ENCODE data around the gene IGSF22. TPM values are rescaled to one million over a fixed set of nuclear protein-coding genes. Genes with fewer than 3 reads are reported as not detected.
A peak's percentile ranks its signal among the peaks of the same experiment; 100 is the strongest.

IGSF22 gene
- total RNA-seq, 1 experiment from 2014 or later: 0.52 TPM

- TF ChIP-seq, protein P1, sequence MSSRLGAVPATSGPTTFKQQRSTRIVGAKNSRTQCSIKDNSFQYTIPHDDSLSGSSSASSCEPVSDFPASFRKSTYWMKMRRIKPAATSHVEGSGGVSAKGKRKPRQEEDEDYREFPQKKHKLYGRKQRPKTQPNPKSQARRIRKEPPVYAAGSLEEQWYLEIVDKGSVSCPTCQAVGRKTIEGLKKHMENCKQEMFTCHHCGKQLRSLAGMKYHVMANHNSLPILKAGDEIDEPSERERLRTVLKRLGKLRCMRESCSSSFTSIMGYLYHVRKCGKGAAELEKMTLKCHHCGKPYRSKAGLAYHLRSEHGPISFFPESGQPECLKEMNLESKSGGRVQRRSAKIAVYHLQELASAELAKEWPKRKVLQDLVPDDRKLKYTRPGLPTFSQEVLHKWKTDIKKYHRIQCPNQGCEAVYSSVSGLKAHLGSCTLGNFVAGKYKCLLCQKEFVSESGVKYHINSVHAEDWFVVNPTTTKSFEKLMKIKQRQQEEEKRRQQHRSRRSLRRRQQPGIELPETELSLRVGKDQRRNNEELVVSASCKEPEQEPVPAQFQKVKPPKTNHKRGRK (CRISPR knock-in tag; IDR thresholded peaks at IDR 0.05; ENCODE audit: borderline replicate concordance): no peak
These were observed 22.9 kb upstream of the IGSF22 start (continued) for GRCh38 chr11:18748766-18749365.

- Mint-ChIP-seq H3K36me3 (no peaks in the 10 kb centered on the region), H3K4me3 (no peak overlapping the region), H3K4me1 (peaks cover 16% of the 10 kb centered on the region), H3K27ac (no peak overlapping the region), H3K9me3 (no peaks in the 10 kb centered on the region), H3K27me3 (ENCODE audit: low read depth) (no peaks in the 10 kb centered on the region)
- ChIA-PET POLR2A (interaction anchor here (0.5 kb wide), 1 partner anchor 28 kb away, joined by 4 read pairs; no protein-coding TSS in a partner anchor), CTCF (interaction anchor here (0.5 to 3.1 kb wide), 4 partner anchors 17 to 67 kb away, joined by 4 to 16 read pairs (median 9); no protein-coding TSS in a partner anchor)
- TF ChIP-seq FOXJ3 (CRISPR knock-in tag; IDR thresholded peaks at IDR 0.05; ENCODE audit: borderline replicate concordance) (no peak), ZNF219 (CRISPR knock-in tag; IDR thresholded peaks at IDR 0.05; ENCODE audit: borderline replicate concordance) (no peak), GRHL2 (CRISPR knock-in tag; IDR thresholded peaks at IDR 0.05; ENCODE audit: insufficient replicate concordance, severe bottlenecking) (no peak), ZNF263 (CRISPR knock-in tag; IDR thresholded peaks at IDR 0.05; ENCODE audit: low read depth) (no peak), GABPB1 (CRISPR knock-in tag; IDR thresholded peaks at IDR 0.05) (no peak), ELF4 (CRISPR knock-in tag; IDR thresholded peaks at IDR 0.05; ENCODE audit: low read depth) (no peak), NR2C2 (CRISPR knock-in tag; IDR thresholded peaks at IDR 0.05) (no peak)
- TF ChIP-seq, protein P2, sequence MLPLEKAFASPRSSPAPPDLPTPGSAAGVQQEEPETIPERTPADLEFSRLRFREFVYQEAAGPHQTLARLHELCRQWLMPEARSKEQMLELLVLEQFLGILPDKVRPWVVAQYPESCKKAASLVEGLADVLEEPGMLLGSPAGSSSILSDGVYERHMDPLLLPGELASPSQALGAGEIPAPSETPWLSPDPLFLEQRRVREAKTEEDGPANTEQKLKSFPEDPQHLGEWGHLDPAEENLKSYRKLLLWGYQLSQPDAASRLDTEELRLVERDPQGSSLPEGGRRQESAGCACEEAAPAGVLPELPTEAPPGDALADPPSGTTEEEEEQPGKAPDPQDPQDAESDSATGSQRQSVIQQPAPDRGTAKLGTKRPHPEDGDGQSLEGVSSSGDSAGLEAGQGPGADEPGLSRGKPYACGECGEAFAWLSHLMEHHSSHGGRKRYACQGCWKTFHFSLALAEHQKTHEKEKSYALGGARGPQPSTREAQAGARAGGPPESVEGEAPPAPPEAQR (CRISPR knock-in tag; IDR thresholded peaks at IDR 0.05): no peak
- DNase-seq (ENCODE audit: low spot score) (no peak), ATAC-seq (peak; percentile 38)
These were observed 19.3 kb upstream of the IGSF22 start for GRCh38 chr11:18745251-18745650.

DNA sequence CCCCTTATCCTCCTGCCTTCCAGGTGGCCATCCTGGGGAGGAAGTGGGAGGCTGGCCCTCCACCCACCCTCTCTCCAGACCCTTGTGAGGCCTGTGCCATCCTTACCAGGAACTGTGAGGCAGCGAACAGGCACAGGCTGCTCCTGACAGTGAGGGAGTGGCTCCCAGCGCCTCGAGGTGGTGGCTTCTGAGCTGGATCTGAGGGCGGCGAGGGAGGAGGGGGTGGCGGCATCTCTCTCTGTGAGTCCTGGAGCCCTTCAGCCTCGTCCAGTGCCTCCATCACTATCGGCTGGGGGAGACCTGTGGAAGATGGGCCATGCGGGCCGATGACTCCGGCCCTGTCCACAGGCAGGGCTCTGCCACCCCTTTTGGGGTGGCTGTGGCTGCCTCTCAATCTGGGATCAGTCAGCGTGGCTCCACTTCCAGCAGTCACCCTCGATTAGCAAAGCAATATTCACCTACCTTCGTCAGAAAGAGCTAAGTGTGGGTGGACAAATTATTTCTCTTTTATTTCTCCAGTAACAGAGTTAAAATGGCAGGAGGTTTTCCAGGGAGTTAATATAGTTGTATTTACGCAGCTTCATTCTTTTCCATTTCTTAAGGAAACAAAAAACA, 18.0 kb upstream of the IGSF22 start:
- no peaks in the 10 kb centered on the region for H3K27me3 Mint-ChIP-seq (ENCODE audit: low read depth)
- ChIA-PET CTCF (interaction anchor here (1.8 to 3.1 kb wide), 2 partner anchors 13 to 16 kb away, joined by 6 to 16 read pairs; no protein-coding TSS in a partner anchor), POLR2A (interaction anchor here (0.5 kb wide), 1 partner anchor 960 kb away, joined by 5 read pairs; no protein-coding TSS in a partner anchor)
- ATAC-seq: no peak
- H3K9me3 Mint-ChIP-seq: no peaks in the 10 kb centered on the region
- no peak for TF ChIP-seq IRF2 (CRISPR knock-in tag; IDR thresholded peaks at IDR 0.05; ENCODE audit: borderline replicate concordance, low read depth)
- TF ChIP-seq ZNF138 (CRISPR knock-in tag; conservative IDR thresholded peaks at IDR 0.05): no peak
- TF ChIP-seq MLX (CRISPR knock-in tag; IDR thresholded peaks at IDR 0.05): no peak
- TF ChIP-seq, protein P3, sequence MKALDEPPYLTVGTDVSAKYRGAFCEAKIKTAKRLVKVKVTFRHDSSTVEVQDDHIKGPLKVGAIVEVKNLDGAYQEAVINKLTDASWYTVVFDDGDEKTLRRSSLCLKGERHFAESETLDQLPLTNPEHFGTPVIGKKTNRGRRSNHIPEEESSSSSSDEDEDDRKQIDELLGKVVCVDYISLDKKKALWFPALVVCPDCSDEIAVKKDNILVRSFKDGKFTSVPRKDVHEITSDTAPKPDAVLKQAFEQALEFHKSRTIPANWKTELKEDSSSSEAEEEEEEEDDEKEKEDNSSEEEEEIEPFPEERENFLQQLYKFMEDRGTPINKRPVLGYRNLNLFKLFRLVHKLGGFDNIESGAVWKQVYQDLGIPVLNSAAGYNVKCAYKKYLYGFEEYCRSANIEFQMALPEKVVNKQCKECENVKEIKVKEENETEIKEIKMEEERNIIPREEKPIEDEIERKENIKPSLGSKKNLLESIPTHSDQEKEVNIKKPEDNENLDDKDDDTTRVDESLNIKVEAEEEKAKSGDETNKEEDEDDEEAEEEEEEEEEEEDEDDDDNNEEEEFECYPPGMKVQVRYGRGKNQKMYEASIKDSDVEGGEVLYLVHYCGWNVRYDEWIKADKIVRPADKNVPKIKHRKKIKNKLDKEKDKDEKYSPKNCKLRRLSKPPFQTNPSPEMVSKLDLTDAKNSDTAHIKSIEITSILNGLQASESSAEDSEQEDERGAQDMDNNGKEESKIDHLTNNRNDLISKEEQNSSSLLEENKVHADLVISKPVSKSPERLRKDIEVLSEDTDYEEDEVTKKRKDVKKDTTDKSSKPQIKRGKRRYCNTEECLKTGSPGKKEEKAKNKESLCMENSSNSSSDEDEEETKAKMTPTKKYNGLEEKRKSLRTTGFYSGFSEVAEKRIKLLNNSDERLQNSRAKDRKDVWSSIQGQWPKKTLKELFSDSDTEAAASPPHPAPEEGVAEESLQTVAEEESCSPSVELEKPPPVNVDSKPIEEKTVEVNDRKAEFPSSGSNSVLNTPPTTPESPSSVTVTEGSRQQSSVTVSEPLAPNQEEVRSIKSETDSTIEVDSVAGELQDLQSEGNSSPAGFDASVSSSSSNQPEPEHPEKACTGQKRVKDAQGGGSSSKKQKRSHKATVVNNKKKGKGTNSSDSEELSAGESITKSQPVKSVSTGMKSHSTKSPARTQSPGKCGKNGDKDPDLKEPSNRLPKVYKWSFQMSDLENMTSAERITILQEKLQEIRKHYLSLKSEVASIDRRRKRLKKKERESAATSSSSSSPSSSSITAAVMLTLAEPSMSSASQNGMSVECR (CRISPR knock-in tag; IDR thresholded peaks at IDR 0.05; ENCODE audit: borderline replicate concordance): no peak
- no peak for TF ChIP-seq CREB1 (CRISPR knock-in tag; IDR thresholded peaks at IDR 0.05)
- TF ChIP-seq TEAD1 (CRISPR knock-in tag; IDR thresholded peaks at IDR 0.05): no peak
- TF ChIP-seq CBFB (CRISPR knock-in tag; IDR thresholded peaks at IDR 0.05; ENCODE audit: low read depth): no peak
- no peak for TF ChIP-seq ATF1 (CRISPR knock-in tag; IDR thresholded peaks at IDR 0.05)
- no peak for DNase-seq (ENCODE audit: low spot score)
- no peak overlapping the region for H3K4me3 Mint-ChIP-seq
- no peaks in the 10 kb centered on the region for H3K36me3 Mint-ChIP-seq
- H3K27ac Mint-ChIP-seq: no peak overlapping the region
- peaks cover 10% of the 10 kb centered on the region for H3K4me1 Mint-ChIP-seq
